Astrocyte (in vitro differentiated cells and primary cell): ENCODE results near the gene AFF3. TPM values are rescaled to one million over a fixed set of nuclear protein-coding genes. Genes with fewer than 3 reads are reported as not detected.
A peak's percentile ranks its signal among the peaks of the same experiment; 100 is the strongest.

Experiments
- DNase-seq: peaks from one replicate; pipeline ENCODE4 v3.0.0-alpha.2; 2010; ENCODE audit warnings: low read depth
- FAIRE-seq: peaks from 2 replicates; lab custom pipeline; 2011; peaks lifted over from hg19 to GRCh38; lab: Jason Lieb, UNC
- H2AFZ ChIP-seq: 2 replicates; pipeline ENCODE4 v1.6.0; 2012; ENCODE audit warnings: low read depth, low read length, inconsistent platforms
- H3K27ac ChIP-seq: 2 replicates; pipeline ENCODE4 v1.5.1; 2011; ENCODE audit warnings: low read depth, low read length, inconsistent platforms
- H3K27me3 ChIP-seq: 2 replicates; pipeline ENCODE4 v1.6.0; 2011; ENCODE audit warnings: low read length, inconsistent platforms; ENCODE audit not compliant: insufficient read depth
- H3K36me3 ChIP-seq: 2 replicates; pipeline ENCODE4 v1.5.1; 2011; ENCODE audit warnings: low read length, inconsistent platforms; ENCODE audit not compliant: insufficient read depth
- H3K4me1 ChIP-seq: 2 replicates; pipeline ENCODE4 v1.5.1; 2011; ENCODE audit warnings: low read length, inconsistent platforms; ENCODE audit not compliant: insufficient read depth
- H3K4me2 ChIP-seq: 2 replicates; pipeline ENCODE4 v1.6.0; 2012; ENCODE audit warnings: low read length, inconsistent platforms
- H3K4me3 ChIP-seq: 2 replicates; pipeline ENCODE4 v1.5.1; 2011; ENCODE audit warnings: low read depth, mild to moderate bottlenecking, low read length, inconsistent platforms; ENCODE audit not compliant: insufficient read depth
- H3K79me2 ChIP-seq: 2 replicates; pipeline ENCODE4 v1.6.0; 2012; ENCODE audit warnings: mild to moderate bottlenecking, low read length, inconsistent platforms; ENCODE audit not compliant: insufficient read depth
- H3K9ac ChIP-seq: 2 replicates; pipeline ENCODE4 v1.6.0; 2012; ENCODE audit warnings: mild to moderate bottlenecking, low read length, inconsistent platforms
- H3K9me3 ChIP-seq: 2 replicates; pipeline ENCODE4 v1.5.1; 2012; ENCODE audit warnings: low read depth, mild to moderate bottlenecking, low read length, inconsistent platforms; ENCODE audit not compliant: insufficient read depth
- H4K20me1 ChIP-seq: 2 replicates; pipeline ENCODE4 v1.6.0; 2012; ENCODE audit warnings: low read length, inconsistent platforms; ENCODE audit not compliant: insufficient read depth
- H3K27ac Mint-ChIP-seq: one replicate; pipeline ENCODE4 v1.8.0; 2021; ENCODE audit warnings: mild to moderate bottlenecking, mixed read lengths; ENCODE audit not compliant: unreplicated experiment
- H3K27me3 Mint-ChIP-seq: one replicate; pipeline ENCODE4 v1.8.0; 2021; ENCODE audit warnings: low read depth, mixed read lengths; ENCODE audit not compliant: unreplicated experiment
- H3K36me3 Mint-ChIP-seq: one replicate; pipeline ENCODE4 v1.8.0; 2021; ENCODE audit warnings: low read depth, mixed read lengths; ENCODE audit not compliant: unreplicated experiment
- H3K4me1 Mint-ChIP-seq: one replicate; pipeline ENCODE4 v1.8.0; 2021; ENCODE audit warnings: low read depth, mixed read lengths; ENCODE audit not compliant: unreplicated experiment
- H3K4me3 Mint-ChIP-seq: one replicate; pipeline ENCODE4 v1.8.0; 2021; ENCODE audit warnings: mild to moderate bottlenecking, moderate library complexity, mixed read lengths; ENCODE audit not compliant: unreplicated experiment
- H3K9me3 Mint-ChIP-seq: one replicate; pipeline ENCODE4 v1.8.0; 2021; ENCODE audit warnings: mild to moderate bottlenecking, mixed read lengths; ENCODE audit not compliant: unreplicated experiment
- CTCF ChIP-seq: IDR thresholded peaks from 2 replicates; pipeline ENCODE4 v1.5.1; 2011; ENCODE audit warnings: low read depth, mild to moderate bottlenecking, inconsistent platforms, low read length, moderate library complexity; ENCODE audit not compliant: insufficient read depth
- EZH2 ChIP-seq: IDR thresholded peaks from 2 replicates; pipeline ENCODE4 v1.6.1; 2012; ENCODE audit warnings: mild to moderate bottlenecking, low read length, inconsistent platforms; ENCODE audit not compliant: insufficient read depth
- total RNA-seq: library from RNA; stranded (reverse); gene quantifications from 2 replicates; pipeline ENCODE4 v1.2.1, GENCODE V29; 2021

AFF3 gene
- total RNA-seq, 1 donor from 2014 or later = 14.7 TPM

GRCh38 chr2:99572373-99573164, 569.8 kb downstream of the AFF3 start:
- Mint-ChIP-seq H3K27ac (peak overlapping the region; percentile 72), H3K36me3 (peaks cover 5% of the 10 kb centered on the region), H3K4me1 (peaks cover 5% of the 10 kb centered on the region), H3K9me3 (peaks cover under 1% of the 10 kb centered on the region), H3K27me3 (no peaks in the 10 kb centered on the region), H3K4me3 (no peak overlapping the region)
- peak overlapping the region; percentile 61 for H3K4me2 ChIP-seq
- no peaks in the 10 kb centered on the region for H3K79me2 ChIP-seq
- TF ChIP-seq EZH2 (no peak), CTCF (no peak)
- peaks cover 11% of the 10 kb centered on the region for H3K4me1 ChIP-seq
- FAIRE-seq = no peak
- H3K36me3 ChIP-seq = no peaks in the 10 kb centered on the region
- no peaks in the 10 kb centered on the region for H4K20me1 ChIP-seq
- peak; percentile 32 for DNase-seq
- no peaks in the 10 kb centered on the region for H3K27me3 ChIP-seq
- H3K9me3 ChIP-seq = no peaks in the 10 kb centered on the region
- H3K27ac ChIP-seq = no peak overlapping the region
- H3K9ac ChIP-seq = no peak overlapping the region
- no peak overlapping the region for H3K4me3 ChIP-seq
- H2AFZ ChIP-seq = peak overlapping the region; percentile 50

GRCh38 chr2:99571954-99572353, 570.4 kb downstream of the AFF3 start:
- no peak for FAIRE-seq

More at GRCh38 chr2:99571954-99572353, 570.4 kb downstream of the AFF3 start:
- Mint-ChIP-seq H3K4me3 (no peak overlapping the region), H3K4me1 (peaks cover 5% of the 10 kb centered on the region), H3K36me3 (peaks cover 6% of the 10 kb centered on the region), H3K9me3 (peaks cover 4% of the 10 kb centered on the region), H3K27ac (peak overlapping the region; percentile 72), H3K27me3 (no peaks in the 10 kb centered on the region)
- no peaks in the 10 kb centered on the region for H3K36me3 ChIP-seq
- H3K9me3 ChIP-seq = no peaks in the 10 kb centered on the region
- H3K79me2 ChIP-seq = no peaks in the 10 kb centered on the region
- DNase-seq = peak; percentile 38
- no peaks in the 10 kb centered on the region for H3K27me3 ChIP-seq
- H3K4me1 ChIP-seq = peaks cover 11% of the 10 kb centered on the region
- TF ChIP-seq CTCF = no peak
- H3K9ac ChIP-seq = no peak overlapping the region
- no peak overlapping the region for H2AFZ ChIP-seq
- H3K4me2 ChIP-seq = peak overlapping the region; percentile 61
- H4K20me1 ChIP-seq = no peaks in the 10 kb centered on the region
- no peak overlapping the region for H3K4me3 ChIP-seq
- no peak overlapping the region for H3K27ac ChIP-seq
